ENCODE measurements around the gene COLEC11. TPM values are rescaled to one million over a fixed set of nuclear protein-coding genes. Genes with fewer than 3 reads are reported as not detected.
A peak's percentile ranks its signal among the peaks of the same experiment; 100 is the strongest.

COLEC11 gene
- polyA plus RNA-seq, 1 donor (not counting 4 experiments of a cell fraction or from before 2014, with no cell fraction given), result not detected

- Histone ChIP-seq H3K36me3 (ENCODE audit: control insufficient read depth in 2 of 2, extremely low read depth in 1 of 2, insufficient read depth in 2 of 2, low read length in 2 of 2) (no peaks in the 10 kb centered on the region), H4K20me1 (ENCODE audit: control insufficient read depth, extremely low read depth, insufficient read depth, low read length) (no peaks in the 10 kb centered on the region), H3K4me2 (ENCODE audit: control insufficient read depth, extremely low read depth, insufficient read depth, low read depth, low read length) (no peak overlapping the region), H3K9me3 (ENCODE audit: control insufficient read depth, low read depth, low read length) (peaks cover 2% of the 10 kb centered on the region), H3K9me1 (ENCODE audit: control insufficient read depth, extremely low read depth, insufficient read depth, low read length) (no peaks in the 10 kb centered on the region), H3K4me1 (ENCODE audit: control insufficient read depth, extremely low read depth, insufficient read depth, low read length) (peaks cover 16% of the 10 kb centered on the region), H3K4me3 (ENCODE audit: control insufficient read depth in 2 of 3, extremely low read depth in 1 of 3, insufficient read depth in 2 of 3, low read depth in 1 of 3, low read length in 3 of 3) (no peak overlapping the region), H3K27me3 (ENCODE audit: control insufficient read depth, extremely low read depth, insufficient read depth, low read length) (no peaks in the 10 kb centered on the region), H2AFZ (ENCODE audit: control insufficient read depth, low read length) (no peak overlapping the region), H3K27ac (ENCODE audit: control insufficient read depth, insufficient read depth, low read length) (peak overlapping the region; percentile 57), H3K79me2 (ENCODE audit: control insufficient read depth, insufficient read depth, low read length) (no peaks in the 10 kb centered on the region), H3K9ac (ENCODE audit: control insufficient read depth, extremely low read depth, insufficient read depth, low read length) (no peak overlapping the region)
- DNase-seq (ENCODE audit: low read depth, low spot score) (no peak), FAIRE-seq (no peak)
- TF ChIP-seq EZH2 (IDR thresholded peaks at IDR 0.05; ENCODE audit: low read length) (no peak), CTCF (optimal IDR thresholded peaks at IDR 0.05 in 1 of 3, IDR thresholded peaks at IDR 0.05 in 1 of 3, conservative IDR thresholded peaks at IDR 0.05 in 1 of 3; ENCODE audit: extremely low read depth in 1 of 3, insufficient read depth in 2 of 3, low read length in 3 of 3) (no peak)
- dilution Hi-C loops (cut with MboI; ENCODE audit: extremely low pct_ligation_motif_present, low sequenced_read_pairs), result no loop called here
Observed at GRCh38 chr2:3661149-3661660, 66.3 kb downstream of the COLEC11 start.

- Histone ChIP-seq H3K27me3 (ENCODE audit: control insufficient read depth, extremely low read depth, insufficient read depth, low read length) (no peaks in the 10 kb centered on the region), H3K4me2 (ENCODE audit: control insufficient read depth, extremely low read depth, insufficient read depth, low read depth, low read length) (no peak overlapping the region), H3K9me1 (ENCODE audit: control insufficient read depth, extremely low read depth, insufficient read depth, low read length) (no peaks in the 10 kb centered on the region), H3K4me1 (ENCODE audit: control insufficient read depth, extremely low read depth, insufficient read depth, low read length) (peaks cover 16% of the 10 kb centered on the region), H4K20me1 (ENCODE audit: control insufficient read depth, extremely low read depth, insufficient read depth, low read length) (no peaks in the 10 kb centered on the region), H3K9ac (ENCODE audit: control insufficient read depth, extremely low read depth, insufficient read depth, low read length) (no peak overlapping the region), H3K4me3 (ENCODE audit: control insufficient read depth in 2 of 3, extremely low read depth in 1 of 3, insufficient read depth in 2 of 3, low read depth in 1 of 3, low read length in 3 of 3) (no peak overlapping the region), H3K36me3 (ENCODE audit: control insufficient read depth in 2 of 2, extremely low read depth in 1 of 2, insufficient read depth in 2 of 2, low read length in 2 of 2) (no peaks in the 10 kb centered on the region), H3K27ac (ENCODE audit: control insufficient read depth, insufficient read depth, low read length) (no peak overlapping the region), H3K9me3 (ENCODE audit: control insufficient read depth, low read depth, low read length) (peaks cover 2% of the 10 kb centered on the region), H2AFZ (ENCODE audit: control insufficient read depth, low read length) (no peak overlapping the region), H3K79me2 (ENCODE audit: control insufficient read depth, insufficient read depth, low read length) (no peaks in the 10 kb centered on the region)
- peak; percentile 83 for DNase-seq (ENCODE audit: low read depth, low spot score)
- dilution Hi-C loops (cut with MboI; ENCODE audit: extremely low pct_ligation_motif_present, low sequenced_read_pairs), result no loop called here
- TF ChIP-seq EZH2 (IDR thresholded peaks at IDR 0.05; ENCODE audit: low read length) (no peak), CTCF (optimal IDR thresholded peaks at IDR 0.05 in 1 of 3, IDR thresholded peaks at IDR 0.05 in 1 of 3, conservative IDR thresholded peaks at IDR 0.05 in 1 of 3; ENCODE audit: extremely low read depth in 1 of 3, insufficient read depth in 2 of 3, low read length in 3 of 3) (peak in 2 of 3 experiments; percentile 30 to 33)
- no peak for FAIRE-seq
Observed at GRCh38 chr2:3662239-3662638, 67.3 kb downstream of the COLEC11 start.

Measured in keratinocyte (primary cell).